Fibroblast of lung (primary cell): Measurements from ENCODE around the gene PHC2.

Experiments used
- EZH2 ChIP-seq: IDR thresholded peaks from 2 replicates; pipeline ENCODE4 v1.5.1; 2012; ENCODE audit warnings: low read length, control low read depth, mild to moderate bottlenecking; ENCODE audit errors: missing control alignments
- TF ChIP-seq, protein P1 (sequence below), 2 donors: IDR thresholded peaks in 1 of 2; conservative IDR thresholded peaks in 1 of 2; 1 replicate in 1 of 2; 2 replicates in 1 of 2; pipeline ENCODE4 v1.5.1; 2011 to 2012; ENCODE audit warnings: low read length in 2 of 2, control low read depth in 1 of 2, inconsistent platforms in 1 of 2, low read depth in 1 of 2, mild to moderate bottlenecking in 1 of 2

DNA sequence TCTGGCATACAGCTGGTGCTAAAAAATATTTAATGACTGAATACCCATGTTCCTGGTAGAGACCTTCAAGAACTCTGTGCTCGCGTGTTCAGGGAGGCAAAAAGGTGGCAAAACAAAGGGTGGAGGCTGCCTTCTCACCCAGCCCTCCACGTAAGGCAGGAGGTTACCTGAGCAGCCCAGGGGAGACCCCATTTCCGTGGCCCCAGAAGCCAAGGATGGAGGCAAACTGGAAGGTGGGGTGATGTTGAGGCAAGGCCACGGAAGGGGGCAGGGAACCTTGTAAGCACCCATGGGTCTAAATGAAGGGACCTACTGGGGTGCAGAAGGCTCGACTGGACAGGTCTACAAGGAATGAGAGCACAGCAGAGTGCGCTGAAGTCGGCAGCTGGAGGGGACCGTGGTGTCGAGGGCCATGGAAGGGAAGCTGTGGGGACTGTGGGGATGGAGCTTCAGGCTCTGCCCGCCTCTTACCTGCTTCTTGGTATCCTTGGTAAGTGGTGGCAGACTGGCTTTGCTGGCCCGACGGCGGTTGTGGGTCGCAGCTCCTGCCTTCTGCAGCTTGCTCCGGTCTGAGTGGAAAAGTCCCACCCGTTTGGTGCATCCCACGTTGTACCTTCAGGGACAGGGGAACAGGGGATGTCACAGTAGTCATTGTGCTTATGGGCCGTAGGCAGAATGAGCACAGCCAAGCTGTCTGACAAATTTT, 101.1 kb downstream of the PHC2 start:
- TF ChIP-seq, protein P1, sequence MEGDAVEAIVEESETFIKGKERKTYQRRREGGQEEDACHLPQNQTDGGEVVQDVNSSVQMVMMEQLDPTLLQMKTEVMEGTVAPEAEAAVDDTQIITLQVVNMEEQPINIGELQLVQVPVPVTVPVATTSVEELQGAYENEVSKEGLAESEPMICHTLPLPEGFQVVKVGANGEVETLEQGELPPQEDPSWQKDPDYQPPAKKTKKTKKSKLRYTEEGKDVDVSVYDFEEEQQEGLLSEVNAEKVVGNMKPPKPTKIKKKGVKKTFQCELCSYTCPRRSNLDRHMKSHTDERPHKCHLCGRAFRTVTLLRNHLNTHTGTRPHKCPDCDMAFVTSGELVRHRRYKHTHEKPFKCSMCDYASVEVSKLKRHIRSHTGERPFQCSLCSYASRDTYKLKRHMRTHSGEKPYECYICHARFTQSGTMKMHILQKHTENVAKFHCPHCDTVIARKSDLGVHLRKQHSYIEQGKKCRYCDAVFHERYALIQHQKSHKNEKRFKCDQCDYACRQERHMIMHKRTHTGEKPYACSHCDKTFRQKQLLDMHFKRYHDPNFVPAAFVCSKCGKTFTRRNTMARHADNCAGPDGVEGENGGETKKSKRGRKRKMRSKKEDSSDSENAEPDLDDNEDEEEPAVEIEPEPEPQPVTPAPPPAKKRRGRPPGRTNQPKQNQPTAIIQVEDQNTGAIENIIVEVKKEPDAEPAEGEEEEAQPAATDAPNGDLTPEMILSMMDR (conservative IDR thresholded peaks at IDR 0.05 in 1 of 2, IDR thresholded peaks at IDR 0.05 in 1 of 2; ENCODE audit: low read depth in 1 of 2, low read length in 2 of 2): no peak
- no peak for TF ChIP-seq EZH2
